NCI-H187 (cell line): ENCODE results near the gene GPR37.

Source experiments
- DNase-seq, 2 experiments: peaks; one replicate each; lab custom pipeline; 2025; lab: John Stamatoyannopoulos, UW

Gene GPR37

GRCh38 chr7:124779620-124780019, 14.0 kb upstream of the GPR37 start:
- no peak for DNase-seq

- DNase-seq, result no peak
These were observed 13.6 kb upstream of the GPR37 start for GRCh38 chr7:124779194-124779593.

- no peak for DNase-seq
These were observed 11.7 kb upstream of the GPR37 start for GRCh38 chr7:124777268-124777667.

GRCh38 chr7:124776153-124776552, 10.6 kb upstream of the GPR37 start:
- DNase-seq, result no peak

- DNase-seq, result no peak
These were observed 9.8 kb upstream of the GPR37 start for GRCh38 chr7:124775422-124775821.

- no peak for DNase-seq
These were observed 8.3 kb upstream of the GPR37 start for GRCh38 chr7:124773938-124774337.

- DNase-seq, result no peak
These were observed 7.7 kb upstream of the GPR37 start for GRCh38 chr7:124773339-124773738.

- no peak for DNase-seq
These were observed 3.5 kb upstream of the GPR37 start for GRCh38 chr7:124769136-124769535.

GRCh38 chr7:124768525-124768924, 2.9 kb upstream of the GPR37 start:
- DNase-seq, result no peak

- DNase-seq, result no peak
These were observed 668 bp downstream of the GPR37 start for GRCh38 chr7:124764847-124765400.

GRCh38 chr7:124764051-124764846, 1.3 kb downstream of the GPR37 start:
- no peak for DNase-seq

- DNase-seq, result no peak
These were observed 2.9 kb downstream of the GPR37 start for GRCh38 chr7:124762611-124763143.

- DNase-seq, result no peak
These were observed 4.4 kb downstream of the GPR37 start for GRCh38 chr7:124761164-124761715.

- DNase-seq, result no peak
These were observed 7.3 kb downstream of the GPR37 start for GRCh38 chr7:124758327-124758726.

GRCh38 chr7:124754576-124755268, 10.9 kb downstream of the GPR37 start:
- DNase-seq, result no peak

GRCh38 chr7:124752310-124752709, 13.3 kb downstream of the GPR37 start:
- DNase-seq, result no peak

GRCh38 chr7:124751027-124751426, 14.6 kb downstream of the GPR37 start:
- no peak for DNase-seq

GRCh38 chr7:124747072-124747471, 18.5 kb downstream of the GPR37 start:
- no peak for DNase-seq

- no peak for DNase-seq
These were observed 27.0 kb downstream of the GPR37 start for GRCh38 chr7:124738639-124739038.

- no peak for DNase-seq
These were observed 27.8 kb downstream of the GPR37 start for GRCh38 chr7:124737760-124738300.

- DNase-seq, result no peak
These were observed 37.0 kb downstream of the GPR37 start for GRCh38 chr7:124728610-124729009.

- no peak for DNase-seq
These were observed 40.9 kb downstream of the GPR37 start for GRCh38 chr7:124724507-124725192.
